HCT116 (cell line): ENCODE results near the gene EXOC4. TPM values are rescaled to one million over a fixed set of nuclear protein-coding genes. Genes with fewer than 3 reads are reported as not detected.

Experiments
- ATAC-seq: fragments of 200-7000 bp; cut with Tn5 transposase; 2 replicates; pipeline ENCODE4 v1.9.1; 2020; ENCODE audit warnings: mild to moderate bottlenecking, moderate library complexity
- BruUV-seq: library from RNA; stranded (reverse); fragments of 400-500 nt; replicated peaks from 2 replicates; lab custom pipeline; 2021; lab: Mats Ljungman, UMichigan
- CTCF ChIA-PET: fragments of 300-600 bp; sonication (Branson Sonifier 250); formaldehyde crosslinking; loops from one replicate; lab custom pipeline; 2021; ENCODE audit warnings: antibody characterized with exemption; lab: Charles Lee
- POLR2A ChIA-PET: fragments of 300-600, 350-600 bp; sonication (Branson Sonifier 250); formaldehyde crosslinking; loops from one replicate; lab custom pipeline; 2021; ENCODE audit warnings: antibody characterized with exemption; lab: Charles Lee
- RAD21 ChIA-PET, 2 experiments: fragments of 300-600 bp; sonication (Branson Sonifier 250); formaldehyde crosslinking; loops; one replicate each; lab custom pipeline; 2023; ENCODE audit warnings: low total read pairs in 2 of 2; ENCODE audit not compliant: uncharacterized antibody in 2 of 2, unreplicated experiment in 2 of 2, low non-redundant PET in 1 of 2; lab: Charles Lee
- DNase-seq: peaks from one replicate; pipeline ENCODE4 v3.0.0-alpha.2; 2010; ENCODE audit warnings: low read depth, low spot score
- H2AFZ ChIP-seq: fragments of 200-600 bp; shearing (Covaris generic), sonication (generic); 2 replicates; pipeline ENCODE4 v1.6.1; 2017; ENCODE audit warnings: low read depth, mixed run types, mixed read lengths, antibody characterized with exemption, low read length; ENCODE audit not compliant: poor library complexity, severe bottlenecking
- H3K27ac ChIP-seq: 2 replicates; pipeline ENCODE4 v1.5.1; 2012; ENCODE audit warnings: low read depth, low read length
- H3K27me3 ChIP-seq: fragments of 200-600 bp; sonication (generic); 2 replicates; pipeline ENCODE4 v1.6.1; 2016; ENCODE audit warnings: mixed run types, low read length, mixed read lengths; ENCODE audit not compliant: insufficient read depth
- H3K36me3 ChIP-seq, 2 experiments: fragments of 200-500 bp in 1 of 2; fragments of 200-600 bp in 1 of 2; sonication (Bioruptor generic) in 1 of 2; sonication (generic) in 1 of 2; 2 replicates each; pipeline versions ENCODE4 v1.5.1 to v1.6.1; 2014 to 2016; ENCODE audit warnings: low read length in 2 of 2, inconsistent platforms in 1 of 2, mixed read lengths in 1 of 2, mixed run types in 1 of 2; ENCODE audit not compliant: insufficient read depth in 2 of 2, control insufficient read depth in 1 of 2
- H3K4me1 ChIP-seq, 2 experiments: fragments of 200-600 bp in 1 of 2; sonication (generic) in 1 of 2; 2 replicates each; pipeline versions ENCODE4 v1.5.1 to v1.6.1; 2012 to 2017; ENCODE audit warnings: low read length in 2 of 2, inconsistent platforms in 1 of 2, mild to moderate bottlenecking in 1 of 2, mixed read lengths in 1 of 2, mixed run types in 1 of 2, moderate library complexity in 1 of 2; ENCODE audit not compliant: insufficient read depth in 2 of 2, control insufficient read depth in 1 of 2
- H3K4me2 ChIP-seq: fragments of 200-600 bp; sonication (generic); 2 replicates; pipeline ENCODE4 v1.6.1; 2017; ENCODE audit warnings: mixed run types, low read length, mixed read lengths
- H3K4me3 ChIP-seq, 2 experiments: fragments of 200-600 bp in 1 of 2; sonication (generic) in 1 of 2; replicated peaks in 1 of 2; 2 replicates each; pipeline ENCODE4 v1.5.1; 2011 to 2016; ENCODE audit warnings: low read length in 2 of 2, control low read depth in 1 of 2, low read depth in 1 of 2, mild to moderate bottlenecking in 1 of 2, mixed read lengths in 1 of 2, mixed run types in 1 of 2
- H3K79me2 ChIP-seq: fragments of 200-600 bp; sonication (generic); 2 replicates; pipeline ENCODE4 v1.6.1; 2017; ENCODE audit warnings: mild to moderate bottlenecking, mixed run types, low read length, moderate library complexity, mixed read lengths; ENCODE audit not compliant: insufficient read depth
- H3K9ac ChIP-seq: fragments of 200-600 bp; sonication (generic); 2 replicates; pipeline ENCODE4 v1.6.1; 2016; ENCODE audit warnings: low read length, mixed read lengths
- H3K9me2 ChIP-seq: fragments of 200-600 bp; sonication (generic), shearing (Covaris generic); 2 replicates; pipeline ENCODE4 v1.6.1; 2017; ENCODE audit warnings: mixed run types, mild to moderate bottlenecking, moderate library complexity; ENCODE audit not compliant: insufficient read depth
- H3K9me3 ChIP-seq, 2 experiments: fragments of 200-500 bp in 1 of 2; fragments of 200-600 bp in 1 of 2; sonication (Bioruptor generic) in 1 of 2; sonication (generic) in 1 of 2; 2 replicates each; pipeline ENCODE4 v1.6.1; 2014 to 2017; ENCODE audit warnings: low read length in 2 of 2, mixed read lengths in 2 of 2, inconsistent platforms in 1 of 2, low read depth in 1 of 2, mild to moderate bottlenecking in 1 of 2, mixed run types in 1 of 2, moderate library complexity in 1 of 2; ENCODE audit not compliant: control insufficient read depth in 1 of 2, insufficient read depth in 1 of 2
- H4K20me1 ChIP-seq: fragments of 200-600 bp; sonication (generic), shearing (Covaris generic); 2 replicates; pipeline ENCODE4 v1.6.1; 2017; ENCODE audit warnings: mixed run types, mild to moderate bottlenecking, moderate library complexity; ENCODE audit not compliant: insufficient read depth
- CBX3 ChIP-seq: IDR thresholded peaks from 2 replicates; pipeline ENCODE4 v1.6.1; 2012; ENCODE audit warnings: low read depth
- CEBPB ChIP-seq: IDR thresholded peaks from 2 replicates; pipeline ENCODE4 v1.6.1; 2012; ENCODE audit warnings: low read depth
- EGR1 ChIP-seq: IDR thresholded peaks from 2 replicates; pipeline ENCODE4 v1.6.1; 2012; ENCODE audit warnings: low read depth
- ELF1 ChIP-seq: IDR thresholded peaks from 2 replicates; pipeline ENCODE4 v1.6.1; 2012; ENCODE audit warnings: low read depth, borderline replicate concordance
- EZH2 ChIP-seq: fragments of 200-600 bp; sonication (generic); IDR thresholded peaks from 2 replicates; pipeline ENCODE4 v1.6.1; 2017; ENCODE audit warnings: antibody characterized with exemption, mixed run types
- EZH2phosphoT487 ChIP-seq: fragments of 200-600 bp; IDR thresholded peaks from 2 replicates; pipeline ENCODE4 v1.6.1; 2018; ENCODE audit warnings: antibody characterized with exemption, borderline replicate concordance
- JUND ChIP-seq: IDR thresholded peaks from 2 replicates; pipeline ENCODE4 v1.6.1; 2012
- POLR2AphosphoS5 ChIP-seq: IDR thresholded peaks from 2 replicates; pipeline ENCODE4 v1.6.1; 2011; ENCODE audit warnings: mild to moderate bottlenecking, low read depth, low read length, moderate library complexity
- SP1 ChIP-seq: IDR thresholded peaks from 2 replicates; pipeline ENCODE4 v1.6.1; 2012; ENCODE audit warnings: low read depth
- TCF7L2 ChIP-seq: IDR thresholded peaks from 2 replicates; pipeline ENCODE4 v1.7.0; 2011; ENCODE audit warnings: borderline replicate concordance, inconsistent platforms; ENCODE audit not compliant: insufficient read depth, insufficient read length; ENCODE audit errors: extremely low read depth
- intact Hi-C: fragments of 100-400 bp; cut with micrococcal nuclease; formaldehyde crosslinking; loops from 2 replicates; pipeline ENCODE4 v1.10.0; 2022
- total RNA-seq: library from RNA; stranded (reverse); gene quantifications from one replicate; pipeline ENCODE4 v1.2.1, GENCODE V29; 2021; ENCODE audit not compliant: unreplicated experiment
- TF ChIP-seq, protein P1 (sequence below): IDR thresholded peaks from 2 replicates; pipeline ENCODE4 v1.6.1; 2011; ENCODE audit warnings: mild to moderate bottlenecking, low read length, moderate library complexity; ENCODE audit not compliant: insufficient replicate concordance; ENCODE audit errors: extremely low read depth
- TF ChIP-seq, protein P2 (sequence below): IDR thresholded peaks from 2 replicates; pipeline ENCODE4 v1.6.1; 2012; ENCODE audit warnings: low read depth

EXOC4 gene
- total RNA-seq, 1 experiment from 2014 or later: 40.3 TPM

DNA sequence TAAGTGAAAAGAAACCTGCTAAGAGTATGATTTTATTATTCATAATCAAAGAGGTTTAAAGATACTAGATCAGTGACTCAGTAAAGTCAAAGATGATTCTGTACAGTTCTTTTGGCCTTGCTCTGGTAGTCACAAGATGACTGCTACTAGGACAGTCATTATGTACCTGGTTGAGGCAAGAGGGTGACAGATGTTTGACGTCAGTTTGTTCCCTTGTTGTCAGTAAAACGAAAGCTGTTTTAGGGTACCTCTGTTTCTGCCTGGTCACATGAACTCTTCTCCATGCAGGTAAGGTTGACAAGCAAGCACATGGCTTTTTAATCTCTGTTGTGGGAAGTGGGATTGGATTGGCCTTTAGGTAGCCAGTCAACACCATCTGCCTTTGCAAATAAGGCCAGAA is 308.0 kb downstream of the EXOC4 start:
- no peaks in the 10 kb centered on the region for H3K9me3 ChIP-seq
- ChIA-PET RAD21 (no interaction called here), POLR2A (no interaction called here), CTCF (no interaction called here)
- no peak for TF ChIP-seq CBX3
- no peak for TF ChIP-seq JUND
- TF ChIP-seq TCF7L2: no peak
- TF ChIP-seq EGR1: no peak
- no peak for TF ChIP-seq EZH2
- no peak for TF ChIP-seq CEBPB
- TF ChIP-seq SP1: no peak
- TF ChIP-seq, protein P1, sequence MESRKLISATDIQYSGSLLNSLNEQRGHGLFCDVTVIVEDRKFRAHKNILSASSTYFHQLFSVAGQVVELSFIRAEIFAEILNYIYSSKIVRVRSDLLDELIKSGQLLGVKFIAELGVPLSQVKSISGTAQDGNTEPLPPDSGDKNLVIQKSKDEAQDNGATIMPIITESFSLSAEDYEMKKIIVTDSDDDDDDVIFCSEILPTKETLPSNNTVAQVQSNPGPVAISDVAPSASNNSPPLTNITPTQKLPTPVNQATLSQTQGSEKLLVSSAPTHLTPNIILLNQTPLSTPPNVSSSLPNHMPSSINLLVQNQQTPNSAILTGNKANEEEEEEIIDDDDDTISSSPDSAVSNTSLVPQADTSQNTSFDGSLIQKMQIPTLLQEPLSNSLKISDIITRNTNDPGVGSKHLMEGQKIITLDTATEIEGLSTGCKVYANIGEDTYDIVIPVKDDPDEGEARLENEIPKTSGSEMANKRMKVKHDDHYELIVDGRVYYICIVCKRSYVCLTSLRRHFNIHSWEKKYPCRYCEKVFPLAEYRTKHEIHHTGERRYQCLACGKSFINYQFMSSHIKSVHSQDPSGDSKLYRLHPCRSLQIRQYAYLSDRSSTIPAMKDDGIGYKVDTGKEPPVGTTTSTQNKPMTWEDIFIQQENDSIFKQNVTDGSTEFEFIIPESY: no peak
- TF ChIP-seq, protein P2, sequence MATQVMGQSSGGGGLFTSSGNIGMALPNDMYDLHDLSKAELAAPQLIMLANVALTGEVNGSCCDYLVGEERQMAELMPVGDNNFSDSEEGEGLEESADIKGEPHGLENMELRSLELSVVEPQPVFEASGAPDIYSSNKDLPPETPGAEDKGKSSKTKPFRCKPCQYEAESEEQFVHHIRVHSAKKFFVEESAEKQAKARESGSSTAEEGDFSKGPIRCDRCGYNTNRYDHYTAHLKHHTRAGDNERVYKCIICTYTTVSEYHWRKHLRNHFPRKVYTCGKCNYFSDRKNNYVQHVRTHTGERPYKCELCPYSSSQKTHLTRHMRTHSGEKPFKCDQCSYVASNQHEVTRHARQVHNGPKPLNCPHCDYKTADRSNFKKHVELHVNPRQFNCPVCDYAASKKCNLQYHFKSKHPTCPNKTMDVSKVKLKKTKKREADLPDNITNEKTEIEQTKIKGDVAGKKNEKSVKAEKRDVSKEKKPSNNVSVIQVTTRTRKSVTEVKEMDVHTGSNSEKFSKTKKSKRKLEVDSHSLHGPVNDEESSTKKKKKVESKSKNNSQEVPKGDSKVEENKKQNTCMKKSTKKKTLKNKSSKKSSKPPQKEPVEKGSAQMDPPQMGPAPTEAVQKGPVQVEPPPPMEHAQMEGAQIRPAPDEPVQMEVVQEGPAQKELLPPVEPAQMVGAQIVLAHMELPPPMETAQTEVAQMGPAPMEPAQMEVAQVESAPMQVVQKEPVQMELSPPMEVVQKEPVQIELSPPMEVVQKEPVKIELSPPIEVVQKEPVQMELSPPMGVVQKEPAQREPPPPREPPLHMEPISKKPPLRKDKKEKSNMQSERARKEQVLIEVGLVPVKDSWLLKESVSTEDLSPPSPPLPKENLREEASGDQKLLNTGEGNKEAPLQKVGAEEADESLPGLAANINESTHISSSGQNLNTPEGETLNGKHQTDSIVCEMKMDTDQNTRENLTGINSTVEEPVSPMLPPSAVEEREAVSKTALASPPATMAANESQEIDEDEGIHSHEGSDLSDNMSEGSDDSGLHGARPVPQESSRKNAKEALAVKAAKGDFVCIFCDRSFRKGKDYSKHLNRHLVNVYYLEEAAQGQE: no peak
- no peak for TF ChIP-seq EZH2phosphoT487
- no peak for TF ChIP-seq ELF1
- no peak for TF ChIP-seq POLR2AphosphoS5
- BruUV-seq: no TSS peak
- H3K4me1 ChIP-seq: no peaks in the 10 kb centered on the region
- no peaks in the 10 kb centered on the region for H3K36me3 ChIP-seq
- H3K4me3 ChIP-seq: no peak overlapping the region
- DNase-seq: no peak
- no peaks in the 10 kb centered on the region for H3K9me2 ChIP-seq
- intact Hi-C loops: no loop called here
- no peak for ATAC-seq
- H4K20me1 ChIP-seq: no peaks in the 10 kb centered on the region
- no peak overlapping the region for H3K9ac ChIP-seq
- no peak overlapping the region for H3K4me2 ChIP-seq
- no peaks in the 10 kb centered on the region for H3K27me3 ChIP-seq
- H3K27ac ChIP-seq: no peak overlapping the region
- no peak overlapping the region for H2AFZ ChIP-seq
- no peaks in the 10 kb centered on the region for H3K79me2 ChIP-seq
